Activated naive CD8-positive, alpha-beta T cell treated with anti-CD3 and anti-CD28 coated beads, Interleukin-2, amount 10 ng/mL, durations not matched to agents 7 days and 5 days (primary cell): ENCODE data around the gene CMC4. TPM values are rescaled to one million over a fixed set of nuclear protein-coding genes. Genes with fewer than 3 reads are reported as not detected.

ENCODE experiments used
- ATAC-seq: fragments of 150-1000 bp; cut with Tn5 transposase; one replicate; pipeline ENCODE4 v1.10.0; 2021; ENCODE audit warnings: low read depth, moderate library complexity
- POLR2A ChIA-PET: fragments of 350-600 bp; sonication (Branson Sonifier 250); formaldehyde crosslinking; loops from one replicate; lab custom pipeline; 2021; ENCODE audit warnings: antibody characterized with exemption; lab: Charles Lee
- DNase-seq: peaks from one replicate; pipeline ENCODE4 v3.0.0; 2021
- H3K27ac Mint-ChIP-seq: one replicate; pipeline ENCODE4 v1.8.0; 2022; ENCODE audit warnings: mild to moderate bottlenecking, mixed read lengths
- H3K27me3 Mint-ChIP-seq: one replicate; pipeline ENCODE4 v1.8.0; 2022; ENCODE audit warnings: mild to moderate bottlenecking, moderate library complexity, mixed read lengths
- H3K36me3 Mint-ChIP-seq: one replicate; pipeline ENCODE4 v1.8.0; 2021; ENCODE audit warnings: mild to moderate bottlenecking, mixed read lengths
- H3K4me1 Mint-ChIP-seq: one replicate; pipeline ENCODE4 v1.8.0; 2021; ENCODE audit warnings: mixed read lengths
- H3K4me3 Mint-ChIP-seq: one replicate; pipeline ENCODE4 v1.8.0; 2022; ENCODE audit warnings: mild to moderate bottlenecking, moderate library complexity, mixed read lengths
- H3K9me3 Mint-ChIP-seq: one replicate; pipeline ENCODE4 v1.8.0; 2021; ENCODE audit warnings: mixed read lengths
- total RNA-seq, 2 experiments: library from RNA; stranded (reverse); gene quantifications; one replicate each; pipeline ENCODE4 v1.2.3, GENCODE V29; 2021

The CMC4 gene
- total RNA-seq, 2 experiments from 2014 or later, result 6.7 to 7.5 TPM

DNA sequence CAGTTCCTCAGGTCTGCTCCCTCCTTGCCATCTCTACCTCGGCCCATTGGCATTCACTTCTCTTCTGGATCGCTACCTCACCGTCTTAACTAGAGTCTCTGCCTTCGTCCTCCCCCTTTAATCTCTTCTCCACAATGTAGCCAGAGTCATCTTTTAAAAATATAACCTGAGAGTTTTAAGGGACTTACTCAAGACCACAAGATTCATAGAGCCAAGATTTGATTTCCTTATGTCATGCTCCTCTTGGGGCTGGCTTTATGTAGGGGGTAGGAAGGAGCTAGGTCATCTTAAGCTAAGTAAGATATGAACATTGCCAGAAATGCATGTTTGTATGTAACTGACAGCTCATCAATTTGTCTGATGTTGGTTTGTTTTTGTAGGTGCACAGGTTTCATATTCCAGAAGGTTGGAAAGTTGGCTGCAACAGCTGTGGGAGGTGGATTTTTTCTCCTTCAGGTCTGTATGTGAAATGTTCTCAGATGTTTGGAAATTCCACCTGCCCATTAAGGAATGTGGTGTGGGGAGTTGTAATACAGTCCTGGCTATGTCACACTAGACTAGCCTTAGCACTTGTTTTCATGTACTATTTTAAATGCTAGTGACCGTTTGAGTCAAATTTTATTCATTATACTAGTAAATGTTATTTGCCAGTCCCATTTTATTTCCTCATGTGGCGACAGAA, 24.7 kb downstream of the CMC4 start:
- ATAC-seq (no peak), DNase-seq (no peak)
- Mint-ChIP-seq H3K9me3 (no peaks in the 10 kb centered on the region), H3K4me1 (peaks cover 19% of the 10 kb centered on the region), H3K27ac (no peak overlapping the region), H3K4me3 (no peak overlapping the region), H3K36me3 (peaks cover 9% of the 10 kb centered on the region), H3K27me3 (no peaks in the 10 kb centered on the region)
- POLR2A ChIA-PET, result no interaction called here

DNA sequence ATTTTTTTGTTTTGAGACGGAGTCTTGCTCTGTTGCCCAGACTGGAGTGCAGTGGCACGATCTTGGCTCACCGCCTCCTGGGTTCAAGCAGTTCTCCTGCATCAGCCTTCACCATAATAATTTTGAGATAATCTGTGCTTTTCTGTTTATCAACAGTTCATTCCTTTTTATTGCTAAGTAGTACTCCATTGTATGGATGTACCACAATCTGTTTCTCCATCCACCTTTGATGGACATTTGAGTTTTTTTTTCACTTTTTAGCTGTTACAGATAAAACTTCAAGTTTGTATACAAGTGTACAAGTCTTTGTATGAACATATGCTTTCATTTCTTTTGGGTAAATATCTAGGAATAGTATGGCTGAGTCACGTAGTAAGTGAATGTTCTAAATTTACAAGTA, 35.2 kb downstream of the CMC4 start:
- H3K4me3 Mint-ChIP-seq, result no peak overlapping the region
- H3K9me3 Mint-ChIP-seq, result no peaks in the 10 kb centered on the region
- ATAC-seq, result no peak

DNA sequence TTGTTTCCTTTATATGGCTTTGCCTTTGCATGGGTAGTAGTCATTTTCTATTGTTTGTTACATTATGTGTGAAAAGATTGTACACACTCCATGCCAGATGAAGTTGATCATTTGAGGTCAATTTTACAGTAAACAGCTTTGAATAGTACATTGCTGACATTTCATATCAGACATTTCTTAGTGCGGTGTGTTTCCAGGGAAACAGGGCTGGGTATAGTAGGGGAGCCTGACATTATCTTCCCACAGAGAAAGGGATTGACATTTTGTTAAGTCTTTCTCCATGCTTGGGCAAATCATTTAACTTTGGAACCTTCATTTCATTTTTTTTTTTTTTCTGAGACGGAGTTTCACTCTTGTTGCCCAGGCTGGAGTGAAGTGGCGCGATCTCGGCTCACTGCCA, 39.3 kb downstream of the CMC4 start:
- H3K9me3 Mint-ChIP-seq, result no peaks in the 10 kb centered on the region

More for the DNA sequence above, 35.2 kb downstream of the CMC4 start:
- Mint-ChIP-seq H3K36me3 (peaks cover 28% of the 10 kb centered on the region), H3K4me1 (peaks cover 5% of the 10 kb centered on the region), H3K27ac (no peak overlapping the region), H3K27me3 (no peaks in the 10 kb centered on the region)
- POLR2A ChIA-PET, result no interaction called here
- no peak for DNase-seq

DNA sequence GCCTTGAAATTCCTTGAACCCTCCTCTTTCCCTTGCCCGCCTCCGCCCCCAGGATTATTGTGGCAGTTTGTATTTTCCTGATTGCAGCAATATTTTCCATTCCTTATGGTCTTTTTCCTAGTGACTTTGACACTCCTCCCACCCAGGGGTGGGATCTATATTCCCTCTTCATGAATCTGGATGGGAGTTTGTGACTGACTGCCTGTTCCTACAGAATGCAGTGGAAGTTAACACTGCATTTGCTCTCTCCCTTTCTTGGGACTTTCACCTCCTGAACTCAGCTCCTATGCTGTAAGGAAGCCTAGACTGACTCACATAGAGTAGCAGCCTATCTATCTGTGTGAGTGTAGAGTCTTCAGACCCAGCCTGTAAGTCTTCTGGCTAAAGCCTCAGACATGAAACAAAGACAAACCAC, 42.1 kb downstream of the CMC4 start:
- POLR2A ChIA-PET, result no interaction called here

More for the DNA sequence above, 39.3 kb downstream of the CMC4 start:
- H3K27ac Mint-ChIP-seq, result no peak overlapping the region
- DNase-seq (no peak), ATAC-seq (no peak)
- POLR2A ChIA-PET, result no interaction called here
- no peak overlapping the region for H3K4me3 Mint-ChIP-seq
- peaks cover 12% of the 10 kb centered on the region for H3K36me3 Mint-ChIP-seq
- no peaks in the 10 kb centered on the region for H3K27me3 Mint-ChIP-seq
- peaks cover 14% of the 10 kb centered on the region for H3K4me1 Mint-ChIP-seq

DNA sequence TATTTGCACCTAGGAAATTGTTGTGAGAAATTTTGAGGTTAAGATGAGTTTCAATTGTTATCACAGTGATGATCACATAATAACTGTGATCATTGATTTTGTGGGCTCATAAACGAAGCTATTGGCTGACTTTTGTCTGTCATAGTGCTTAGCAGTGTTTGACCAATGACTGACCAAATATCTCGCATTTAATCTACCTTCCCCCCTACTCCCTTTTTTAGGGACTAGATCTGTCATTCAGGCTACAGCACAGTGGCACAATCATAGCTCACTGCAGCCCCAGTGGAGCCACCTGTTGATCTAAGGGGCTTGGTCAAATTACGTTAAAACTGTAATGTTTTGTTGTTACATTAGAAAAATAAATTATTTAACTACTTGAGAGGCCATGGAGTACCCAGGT, 42.8 kb downstream of the CMC4 start:
- no peak for ATAC-seq

More for the DNA sequence above, 42.1 kb downstream of the CMC4 start:
- Mint-ChIP-seq H3K9me3 (no peaks in the 10 kb centered on the region), H3K27ac (peak overlapping the region; percentile 76), H3K4me3 (peak overlapping the region; percentile 45), H3K27me3 (no peaks in the 10 kb centered on the region), H3K4me1 (peaks cover 14% of the 10 kb centered on the region), H3K36me3 (peaks cover 1% of the 10 kb centered on the region)
- DNase-seq (no peak), ATAC-seq (no peak)

DNA sequence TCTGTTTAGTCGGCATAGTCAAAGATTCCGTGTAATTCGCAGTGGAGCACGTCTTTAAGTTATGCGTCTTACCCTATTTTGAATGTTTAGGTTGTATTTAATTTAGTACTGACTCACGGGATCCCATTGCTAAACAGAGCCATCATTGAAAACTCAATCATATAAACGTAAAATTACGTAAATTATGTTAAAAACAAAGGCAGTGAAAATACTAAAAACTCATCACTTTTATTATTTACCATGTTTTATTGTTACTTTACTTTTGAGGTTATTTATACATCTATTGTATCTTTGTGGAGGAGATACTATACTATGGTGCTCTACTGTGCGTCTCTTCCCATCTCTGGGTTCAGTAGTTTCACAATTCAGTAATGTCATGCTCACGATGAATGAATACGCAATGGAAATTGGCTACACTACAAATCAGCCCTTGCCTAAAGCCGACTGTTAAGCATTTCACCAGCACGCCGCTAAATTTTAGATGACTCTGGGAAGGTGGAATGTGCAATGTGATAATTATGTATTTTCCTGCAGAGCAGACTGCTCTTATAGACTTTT, 43.3 kb downstream of the CMC4 start:
- Mint-ChIP-seq H3K36me3 (peaks cover 1% of the 10 kb centered on the region), H3K4me1 (peaks cover 14% of the 10 kb centered on the region), H3K27ac (peak overlapping the region; percentile 93), H3K27me3 (no peaks in the 10 kb centered on the region), H3K9me3 (no peaks in the 10 kb centered on the region), H3K4me3 (peak overlapping the region; percentile 87)
- no peak for DNase-seq
- ATAC-seq, result no peak
- POLR2A ChIA-PET, result interaction anchor here (0.7 to 0.9 kb wide), 2 partner anchors 28 to 30 kb away, joined by 3 read pairs; no protein-coding TSS in a partner anchor

More for the DNA sequence above, 42.8 kb downstream of the CMC4 start:
- POLR2A ChIA-PET, result interaction anchor here (0.9 kb wide), 1 partner anchor 27 kb away, joined by 3 read pairs; no protein-coding TSS in a partner anchor
- Mint-ChIP-seq H3K27ac (peak overlapping the region; percentile 93), H3K4me3 (peak overlapping the region; percentile 87), H3K27me3 (no peaks in the 10 kb centered on the region), H3K36me3 (peaks cover 1% of the 10 kb centered on the region), H3K9me3 (no peaks in the 10 kb centered on the region), H3K4me1 (peaks cover 14% of the 10 kb centered on the region)
- DNase-seq, result no peak

DNA sequence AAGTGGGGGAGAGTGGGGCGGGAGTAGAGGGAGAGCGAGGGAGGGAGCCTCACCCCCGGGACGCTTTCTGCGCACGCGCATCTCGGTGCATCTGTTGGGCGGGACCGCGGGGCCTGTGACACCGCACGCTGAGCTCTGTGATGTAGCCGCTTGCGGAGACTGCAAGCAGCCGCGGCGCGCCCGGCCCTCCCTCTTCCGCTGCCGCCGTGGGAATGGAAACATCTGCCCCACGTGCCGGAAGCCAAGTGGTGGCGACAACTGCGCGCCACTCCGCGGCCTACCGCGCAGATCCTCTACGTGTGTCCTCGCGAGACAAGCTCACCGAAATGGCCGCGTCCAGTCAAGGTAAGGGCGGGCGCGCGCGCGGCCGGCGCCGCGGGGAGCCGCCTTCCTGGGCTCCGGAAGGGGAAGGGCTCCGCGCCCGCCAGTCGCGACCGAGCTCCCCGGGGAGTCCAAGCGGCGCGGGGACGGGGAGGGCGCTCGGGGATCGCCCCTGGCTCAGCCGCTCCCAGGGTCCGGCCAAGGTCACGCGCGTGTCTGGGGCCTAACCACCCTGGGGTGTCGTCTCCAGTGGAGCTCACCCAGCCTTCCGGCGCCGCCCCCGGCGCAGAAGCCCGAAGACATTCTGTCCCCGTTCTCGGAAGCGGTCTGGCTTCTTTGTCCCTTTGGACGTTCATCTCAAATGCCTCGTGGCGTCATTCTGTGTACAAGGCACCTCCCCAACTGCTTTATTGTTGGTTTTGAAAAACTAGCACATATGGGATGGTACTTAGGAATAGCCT, 44.0 kb downstream of the CMC4 start, which contains the start of gene FUNDC2:
FUNDC2 (plus strand) TSS at position 118 of the 782 bp plus-strand sequence; CDS start at position 213, 95 bp downstream.
- POLR2A ChIA-PET, result interaction anchor here (0.6 to 0.8 kb wide), 3 partner anchors 30 to 59 kb away, joined by 3 read pairs; no protein-coding TSS in a partner anchor
- ATAC-seq, result peak; percentile 90
- Mint-ChIP-seq H3K4me3 (peak within 1 kb of the TSS; percentile 87), H3K27ac (peak within 1 kb of the TSS; percentile 93), H3K9me3 (no peaks in the 10 kb centered on the region), H3K36me3 (peaks cover 1% of the 10 kb centered on the region), H3K4me1 (peaks cover 14% of the 10 kb centered on the region), H3K27me3 (peaks cover 2% of the 10 kb centered on the region)
- peak; percentile 91 for DNase-seq

DNA sequence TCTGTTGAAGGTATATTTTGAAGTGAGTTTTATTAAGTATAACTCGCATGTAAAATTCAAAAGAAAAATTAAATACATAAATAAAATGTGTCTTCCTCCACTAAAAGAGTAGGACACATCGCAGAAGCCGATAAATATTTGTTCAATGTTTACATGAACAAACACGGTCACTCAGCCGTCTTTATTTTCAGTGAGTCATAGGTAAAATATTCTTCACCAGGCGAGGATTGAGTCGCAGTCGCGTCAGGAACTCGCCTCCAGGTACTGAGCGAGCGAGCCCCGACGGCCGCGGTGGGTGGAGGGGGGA, 44.6 kb downstream of the CMC4 start:
- DNase-seq, result no peak
- POLR2A ChIA-PET, result interaction anchor here (0.6 to 0.8 kb wide), 2 partner anchors 36 to 60 kb away, joined by 3 read pairs; no protein-coding TSS in a partner anchor
- Mint-ChIP-seq H3K4me1 (peaks cover 14% of the 10 kb centered on the region), H3K27ac (peak overlapping the region; percentile 87), H3K36me3 (peaks cover 1% of the 10 kb centered on the region), H3K9me3 (no peaks in the 10 kb centered on the region), H3K4me3 (peak overlapping the region; percentile 78), H3K27me3 (peaks cover 2% of the 10 kb centered on the region)
- ATAC-seq, result no peak

DNA sequence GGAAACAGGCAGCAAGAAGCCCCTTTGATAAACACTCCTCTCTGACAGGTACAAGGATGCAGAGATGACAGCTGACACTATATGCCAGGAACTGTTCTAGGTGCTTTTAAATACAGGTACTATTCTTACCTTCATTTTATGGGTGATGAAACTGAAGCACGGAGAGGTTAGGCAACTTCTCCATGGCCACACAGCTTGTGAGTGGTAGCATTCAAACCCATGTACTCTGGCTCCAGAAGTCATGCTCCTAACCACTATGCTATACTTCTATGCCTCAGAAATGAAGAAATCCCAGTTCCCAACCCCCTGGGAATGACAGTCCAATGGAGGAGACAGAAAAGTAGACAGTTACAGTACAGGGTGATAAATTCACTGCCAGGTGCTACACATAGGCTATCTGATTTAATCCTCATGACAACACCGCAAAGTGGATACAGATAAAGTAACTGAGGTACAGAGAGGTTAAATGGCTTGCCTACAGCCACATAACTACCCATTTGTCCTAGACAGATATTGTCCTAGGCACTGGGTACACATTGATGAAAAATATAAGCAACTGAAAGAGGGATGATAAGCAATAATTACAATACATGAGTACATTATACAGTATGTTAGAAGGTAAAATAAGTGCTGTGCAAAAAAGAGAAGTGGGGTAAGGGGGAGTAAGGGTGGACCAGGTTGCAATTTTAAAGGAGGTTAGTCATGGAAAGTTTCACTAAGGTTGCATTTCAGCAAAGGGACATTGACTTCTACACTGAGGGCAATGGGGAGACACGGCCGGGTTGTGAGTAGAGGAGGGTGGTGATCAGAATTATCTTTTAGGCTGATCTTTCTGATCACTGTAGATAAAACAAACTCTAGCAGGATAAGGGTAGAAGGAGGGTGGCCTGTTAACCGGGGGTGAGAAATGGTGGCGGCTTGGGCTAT, 46.8 kb downstream of the CMC4 start:
- no peaks in the 10 kb centered on the region for H3K9me3 Mint-ChIP-seq
- peak overlapping the region; percentile 23 for H3K27ac Mint-ChIP-seq
- H3K27me3 Mint-ChIP-seq, result peaks cover 8% of the 10 kb centered on the region
- no peak for DNase-seq
- H3K4me1 Mint-ChIP-seq, result peaks cover 11% of the 10 kb centered on the region
- POLR2A ChIA-PET, result no interaction called here
- no peaks in the 10 kb centered on the region for H3K36me3 Mint-ChIP-seq
- no peak overlapping the region for H3K4me3 Mint-ChIP-seq
- ATAC-seq, result no peak

DNA sequence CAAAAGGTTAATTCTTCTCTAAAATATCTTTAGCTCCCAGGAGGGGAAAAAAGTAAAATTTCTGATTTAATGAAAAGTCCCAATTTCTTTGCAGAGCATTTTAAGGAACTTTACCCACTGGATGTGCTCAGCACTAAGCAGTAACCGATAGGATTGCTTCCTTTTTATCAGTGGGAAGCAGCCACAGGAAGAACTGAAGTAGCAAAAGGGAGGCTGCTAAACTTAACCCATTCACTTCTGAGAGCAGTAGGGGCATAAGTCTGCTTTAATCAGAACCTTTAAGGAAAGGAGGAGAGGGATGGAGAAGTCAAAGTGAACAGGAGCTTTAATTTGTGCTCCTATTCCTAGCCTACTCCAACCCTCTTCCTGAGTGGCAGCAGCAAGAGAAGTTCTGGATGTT, 48.4 kb downstream of the CMC4 start, which contains the start of gene F8:
F8 (minus strand) TSS at position 139 of the 400 bp plus-strand sequence. CDS start 171 bp downstream, outside the sequence.
- H3K27me3 Mint-ChIP-seq, result peaks cover 8% of the 10 kb centered on the region
- ATAC-seq (no peak), DNase-seq (no peak)
- no peaks in the 10 kb centered on the region for H3K4me1 Mint-ChIP-seq
- H3K36me3 Mint-ChIP-seq, result no peaks in the 10 kb centered on the region
- no peak within 1 kb of the TSS for H3K27ac Mint-ChIP-seq
- no peak within 1 kb of the TSS for H3K4me3 Mint-ChIP-seq
- no peaks in the 10 kb centered on the region for H3K9me3 Mint-ChIP-seq
- POLR2A ChIA-PET, result no interaction called here

DNA sequence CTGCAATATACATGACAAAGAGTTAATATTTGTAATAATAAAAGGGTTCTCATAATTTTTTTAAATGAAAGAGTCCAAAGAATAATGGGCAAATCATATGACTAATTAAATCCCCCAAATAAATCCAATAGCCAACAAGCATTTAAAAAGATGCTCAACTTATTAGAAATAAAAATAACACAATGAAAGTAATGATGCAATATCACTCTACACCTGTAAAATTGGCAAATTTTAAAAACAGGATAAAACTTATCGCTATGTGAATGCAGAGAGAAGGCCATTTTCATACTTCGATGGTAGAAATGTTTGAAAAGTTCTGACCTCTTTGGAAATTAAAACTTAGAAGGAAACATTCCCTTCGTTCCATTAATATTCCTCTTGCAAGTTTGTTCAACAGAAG, 50.3 kb downstream of the CMC4 start:
- no peaks in the 10 kb centered on the region for H3K36me3 Mint-ChIP-seq
- no peaks in the 10 kb centered on the region for H3K9me3 Mint-ChIP-seq
- DNase-seq (no peak), ATAC-seq (no peak)
- H3K4me3 Mint-ChIP-seq, result no peak overlapping the region
- POLR2A ChIA-PET, result no interaction called here
- H3K27me3 Mint-ChIP-seq, result peaks cover 8% of the 10 kb centered on the region
- H3K27ac Mint-ChIP-seq, result no peak overlapping the region
- no peaks in the 10 kb centered on the region for H3K4me1 Mint-ChIP-seq
